Activated CD4-positive, alpha-beta T cell treated with anti-CD3 and anti-CD28 coated beads for 48 hours (primary cell): ENCODE results near the gene CAMTA1.

Experiments
- DNase-seq: peaks from one replicate; pipeline ENCODE4 v3.0.0-alpha.2; 2020

CAMTA1 gene

GRCh38 chr1:7335224-7335879 lies 550.1 kb downstream of the CAMTA1 start:
- no peak for DNase-seq

GRCh38 chr1:7338439-7338838 lies 553.2 kb downstream of the CAMTA1 start:
- no peak for DNase-seq

- no peak for DNase-seq
Observed at GRCh38 chr1:7339014-7339413, 553.8 kb downstream of the CAMTA1 start.

- no peak for DNase-seq
Observed at GRCh38 chr1:7339953-7340352, 554.7 kb downstream of the CAMTA1 start.

- DNase-seq = no peak
Observed at GRCh38 chr1:7341145-7341905, 556.1 kb downstream of the CAMTA1 start.

- DNase-seq = no peak
Observed at GRCh38 chr1:7343882-7344281, 558.6 kb downstream of the CAMTA1 start.

- no peak for DNase-seq
Observed at GRCh38 chr1:7344299-7344698, 559.0 kb downstream of the CAMTA1 start.

GRCh38 chr1:7345516-7345915 lies 560.3 kb downstream of the CAMTA1 start:
- DNase-seq = no peak

GRCh38 chr1:7346070-7346596 lies 560.9 kb downstream of the CAMTA1 start:
- DNase-seq = no peak

GRCh38 chr1:7346600-7347570 lies 561.6 kb downstream of the CAMTA1 start:
- no peak for DNase-seq

GRCh38 chr1:7348073-7348472 lies 562.8 kb downstream of the CAMTA1 start:
- DNase-seq = no peak

GRCh38 chr1:7348580-7348979 lies 563.3 kb downstream of the CAMTA1 start:
- DNase-seq = no peak

GRCh38 chr1:7350804-7351203 lies 565.5 kb downstream of the CAMTA1 start:
- no peak for DNase-seq

GRCh38 chr1:7351649-7352048 lies 566.4 kb downstream of the CAMTA1 start:
- no peak for DNase-seq

GRCh38 chr1:7352364-7352763 lies 567.1 kb downstream of the CAMTA1 start:
- DNase-seq = no peak

GRCh38 chr1:7352974-7353373 lies 567.7 kb downstream of the CAMTA1 start:
- no peak for DNase-seq

GRCh38 chr1:7355646-7356045 lies 570.4 kb downstream of the CAMTA1 start:
- no peak for DNase-seq

- DNase-seq = no peak
Observed at GRCh38 chr1:7356079-7356478, 570.8 kb downstream of the CAMTA1 start.

- no peak for DNase-seq
Observed at GRCh38 chr1:7358425-7358824, 573.2 kb downstream of the CAMTA1 start.

GRCh38 chr1:7360526-7360925 lies 575.3 kb downstream of the CAMTA1 start:
- DNase-seq = no peak

GRCh38 chr1:7362947-7363346 lies 577.7 kb downstream of the CAMTA1 start:
- no peak for DNase-seq

GRCh38 chr1:7363450-7363849 lies 578.2 kb downstream of the CAMTA1 start:
- DNase-seq = no peak

- DNase-seq = no peak
Observed at GRCh38 chr1:7365706-7366105, 580.5 kb downstream of the CAMTA1 start.
